GM19035 (cell line): ENCODE results near the gene POLR3K.
A peak's percentile ranks its signal among the peaks of the same experiment; 100 is the strongest.

Experiments
- ATAC-seq: cut with Tn5 transposase; IDR thresholded peaks from one replicate; pipeline ENCODE4 v1.9.1; 2021; ENCODE audit not compliant: unreplicated experiment

Gene POLR3K

DNA sequence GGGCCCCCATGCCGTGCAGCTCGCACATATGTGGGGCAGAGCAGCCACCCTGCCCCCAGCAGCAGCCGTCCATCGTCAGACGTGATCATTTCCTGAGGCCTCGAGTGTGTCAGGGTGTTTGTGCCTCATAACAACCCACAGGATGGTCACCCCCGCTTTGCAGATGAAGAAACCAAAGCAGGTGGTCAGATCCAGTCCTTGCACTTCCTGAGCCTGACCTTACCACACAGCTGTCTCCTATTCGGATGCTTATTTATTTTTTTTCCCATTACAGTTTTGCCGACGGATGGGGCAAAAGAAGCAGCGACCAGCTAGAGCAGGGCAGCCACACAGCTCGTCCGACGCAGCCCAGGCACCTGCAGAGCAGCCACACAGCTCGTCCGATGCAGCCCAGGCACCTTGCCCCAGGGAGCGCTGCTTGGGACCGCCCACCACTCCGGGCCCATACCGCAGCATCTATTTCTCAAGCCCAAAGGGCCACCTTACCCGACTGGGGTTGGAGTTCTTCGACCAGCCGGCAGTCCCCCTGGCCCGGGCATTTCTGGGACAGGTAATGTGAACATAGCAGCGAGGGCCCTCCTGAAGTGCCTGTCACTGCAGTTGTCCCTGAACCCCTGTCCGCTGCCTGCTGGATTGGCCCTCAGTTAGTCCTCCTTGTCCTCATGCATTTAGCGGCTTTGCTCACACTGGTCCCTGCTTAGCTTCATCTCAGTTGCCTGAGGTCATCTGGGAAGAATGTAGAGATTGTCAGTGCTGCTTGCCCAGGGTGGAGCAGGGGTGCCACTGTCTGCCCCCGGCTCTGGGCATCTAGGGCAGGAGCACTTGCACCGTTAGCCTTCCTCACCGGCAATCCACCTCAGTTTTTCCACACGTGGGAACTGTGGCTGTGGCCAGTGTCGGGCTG, 26.0 kb upstream of the POLR3K start:
- no peak for ATAC-seq

- peak; percentile 40 for ATAC-seq
Measured at GRCh38 chr16:78444-79150, 25.2 kb upstream of the POLR3K start.

DNA sequence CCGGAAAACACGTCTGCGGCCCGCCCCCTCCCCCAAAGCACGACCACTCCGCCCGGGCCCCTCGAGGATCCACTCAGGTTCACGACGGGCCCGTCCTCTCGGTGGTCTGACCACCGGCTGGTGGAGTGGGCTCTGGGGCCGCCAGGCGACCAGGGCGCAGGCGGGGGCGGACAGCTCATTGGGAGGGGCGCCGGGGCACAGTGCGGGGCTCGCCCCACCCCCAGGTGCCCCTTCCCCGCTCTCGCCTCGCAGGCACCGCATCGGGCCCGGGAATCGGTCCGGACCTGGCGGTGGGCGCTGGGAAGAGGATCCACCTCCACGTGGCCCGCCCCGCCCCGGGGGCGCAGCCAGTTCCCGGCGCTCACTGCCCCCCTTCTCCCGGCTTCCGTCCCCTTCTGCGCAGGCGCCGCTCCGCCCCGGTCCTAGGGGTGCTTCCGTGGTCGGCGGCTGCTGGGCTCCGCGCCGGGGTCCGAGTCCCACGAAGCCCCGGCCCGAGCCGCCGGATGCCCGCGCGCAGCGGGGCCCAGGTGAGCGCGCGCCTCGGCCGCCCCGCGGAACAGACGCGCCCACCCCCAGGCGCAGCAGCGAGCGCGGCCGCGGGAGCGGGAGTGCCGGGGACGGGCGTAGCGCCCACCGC, 24.5 kb upstream of the POLR3K start, which contains the start of gene MPG:
Gene MPG, plus strand, starts transcription at position 419 of the 637 bp plus-strand sequence. Its CDS starts 85 bp downstream, at position 504.
- ATAC-seq: peak; percentile 79

DNA sequence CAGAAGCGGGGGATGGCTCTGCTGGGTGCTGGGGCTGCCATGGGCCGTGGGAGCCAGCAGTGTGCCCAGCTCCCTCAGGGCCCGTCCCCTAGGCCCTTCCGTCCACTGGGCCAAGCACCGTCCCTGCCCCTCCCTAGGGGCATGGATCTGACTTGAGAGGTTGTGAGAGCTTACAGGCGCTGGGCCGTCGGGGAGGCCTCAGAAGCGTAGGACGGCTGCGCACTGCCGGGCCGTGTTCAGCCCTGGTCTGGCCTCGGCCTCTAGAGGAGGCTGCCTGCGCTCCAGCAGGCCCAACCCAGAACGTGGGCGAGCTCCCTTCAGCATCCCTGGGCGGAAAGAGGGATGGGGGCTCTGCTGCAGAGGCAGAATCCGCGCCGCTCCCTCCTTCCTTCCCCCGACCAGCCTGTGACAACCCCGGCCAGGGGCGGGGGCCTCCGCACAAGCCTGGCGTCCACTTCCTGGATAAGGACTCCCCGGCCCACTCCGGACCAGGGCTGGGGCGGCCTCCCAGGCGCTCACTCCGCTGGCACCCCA, 23.9 kb upstream of the POLR3K start:
- ATAC-seq: peak; percentile 31

DNA sequence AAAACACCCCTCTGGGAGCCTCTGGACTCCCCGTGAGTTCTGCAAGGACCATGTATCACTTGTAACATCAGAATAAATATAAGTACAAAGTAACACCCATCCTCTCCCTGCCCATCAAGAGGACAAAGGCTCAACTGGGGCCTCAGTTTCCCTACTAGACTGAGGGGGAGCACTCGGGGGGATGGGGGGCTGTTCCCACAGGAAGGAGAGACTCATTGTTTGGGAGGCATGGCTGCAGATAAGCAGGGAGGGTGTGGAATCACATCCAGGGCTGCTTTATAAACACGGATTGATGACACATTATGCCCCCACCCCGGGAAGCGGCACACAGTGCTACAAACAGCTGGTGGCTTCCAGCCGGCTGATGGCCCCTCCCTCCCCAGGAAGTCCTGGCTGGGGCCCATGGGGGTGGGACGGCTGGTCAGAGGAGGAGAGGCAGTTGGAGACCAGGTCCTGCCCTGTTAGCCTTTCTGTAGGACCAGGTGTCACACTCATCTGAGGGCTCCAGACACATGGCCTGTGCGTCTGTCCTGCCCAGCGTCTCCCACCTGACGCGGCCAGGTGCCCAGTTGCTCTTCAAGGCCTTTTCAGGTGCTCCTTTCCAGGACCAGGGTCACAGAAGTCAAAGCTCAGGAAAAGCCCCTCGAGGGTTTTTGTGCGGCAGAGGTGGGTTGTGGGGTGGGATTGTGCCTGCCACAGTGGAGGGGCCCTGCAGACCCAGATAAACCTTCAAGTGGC, 23.3 kb upstream of the POLR3K start:
- ATAC-seq: no peak

DNA sequence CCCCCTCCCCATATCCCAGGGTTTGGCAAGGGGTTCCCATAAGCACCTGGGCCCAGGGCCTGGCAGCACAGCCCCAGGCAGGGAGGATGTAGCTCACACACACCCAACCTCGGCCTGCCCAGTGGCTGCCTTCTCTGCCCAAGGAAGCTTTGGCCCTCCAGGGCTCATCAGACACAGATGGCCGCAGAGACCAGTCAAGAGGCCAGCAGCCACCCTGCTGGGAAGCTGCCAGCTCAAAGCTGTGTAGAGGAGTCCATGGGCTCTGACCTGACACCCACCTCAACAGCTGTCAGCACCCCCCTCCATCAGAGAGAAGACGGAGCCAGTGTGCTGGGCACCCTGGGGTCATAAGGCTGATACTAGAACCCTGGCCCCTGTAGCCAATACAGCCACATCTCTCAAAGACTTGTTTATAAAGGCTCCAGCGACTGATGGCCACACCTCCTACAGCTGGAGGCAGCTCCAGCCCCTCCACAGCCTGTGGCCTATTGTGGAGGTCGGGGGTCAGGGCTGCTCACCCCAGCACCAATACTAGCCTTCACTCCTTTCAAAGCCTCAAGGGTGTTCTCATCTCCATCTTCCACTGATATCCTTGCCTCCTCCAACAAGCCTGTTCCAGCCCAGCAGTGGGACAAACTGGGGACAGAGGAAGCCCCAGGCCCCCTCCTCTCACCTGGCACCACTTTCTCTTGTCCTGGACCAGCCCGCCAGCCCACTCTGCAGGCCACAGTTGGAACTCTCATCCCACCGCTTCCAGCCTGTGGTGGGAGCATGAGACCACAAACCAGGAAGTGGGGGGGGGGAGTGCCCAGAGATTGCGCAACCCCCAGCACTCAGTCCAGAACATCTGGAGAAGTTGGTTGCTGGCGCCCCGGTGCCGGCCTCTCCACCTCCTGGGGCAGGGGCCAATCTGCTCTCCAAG, 22.4 kb upstream of the POLR3K start:
- no peak for ATAC-seq

DNA sequence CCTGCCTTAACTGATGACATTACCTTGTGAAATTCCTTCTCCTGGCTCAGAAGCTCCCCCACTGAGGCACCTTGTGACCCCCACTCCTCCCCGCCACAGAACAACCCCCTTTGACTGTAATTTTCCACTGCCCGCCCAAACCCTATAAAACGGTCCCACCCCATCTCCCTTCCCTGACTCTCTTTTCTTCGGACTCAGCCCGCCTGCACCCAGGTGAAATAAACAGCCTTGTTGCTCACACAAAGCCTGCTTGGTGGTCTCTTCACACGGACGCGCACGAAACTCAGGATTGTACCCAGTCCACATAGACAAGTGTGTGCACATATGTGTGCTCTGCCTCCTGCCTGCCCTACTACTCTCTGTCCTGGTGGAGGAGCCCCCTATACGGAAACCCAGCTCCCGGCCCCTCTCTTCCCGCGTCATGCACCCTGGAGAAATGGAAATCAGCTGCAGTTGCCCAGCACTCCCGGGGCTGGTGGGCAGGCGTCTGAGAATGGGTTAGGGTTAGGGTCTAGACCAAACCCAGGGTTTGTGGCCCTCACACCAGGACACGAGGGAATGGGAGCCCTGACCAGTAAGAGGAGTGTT, 21.4 kb upstream of the POLR3K start:
- no peak for ATAC-seq

DNA sequence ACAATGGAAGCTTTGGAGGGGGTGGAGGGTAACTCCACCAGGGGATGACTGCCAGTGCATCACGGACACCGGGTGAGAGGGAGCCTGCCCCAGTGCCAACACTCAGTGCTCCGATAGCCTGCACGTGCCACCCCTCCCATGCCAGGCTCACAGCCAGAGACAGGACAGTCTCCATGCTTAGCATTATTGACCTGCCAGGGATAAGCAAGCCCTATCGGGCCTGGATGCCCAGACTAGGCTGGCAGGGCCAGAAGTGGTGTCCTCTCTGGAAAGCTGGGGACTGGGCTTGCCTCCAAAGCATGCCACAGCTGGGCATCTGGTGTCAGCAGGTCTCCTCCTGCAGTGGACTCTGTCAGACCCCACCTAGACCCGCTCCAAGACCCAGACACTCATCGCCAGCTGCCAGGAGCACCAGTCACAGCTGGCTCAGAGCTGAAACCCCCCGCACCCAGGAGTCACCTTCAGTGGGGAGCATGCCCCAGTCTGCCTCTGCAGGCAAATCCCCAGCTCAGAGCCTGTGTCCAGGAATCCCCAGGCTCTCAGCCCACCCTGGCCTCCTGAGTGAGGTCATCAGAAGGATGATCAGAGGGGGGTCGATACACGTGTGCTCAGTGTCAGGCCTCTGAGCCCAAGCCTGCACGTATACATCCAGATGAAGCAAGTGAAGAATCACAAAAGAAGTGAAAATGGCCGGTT, 20.8 kb upstream of the POLR3K start:
- ATAC-seq: no peak

DNA sequence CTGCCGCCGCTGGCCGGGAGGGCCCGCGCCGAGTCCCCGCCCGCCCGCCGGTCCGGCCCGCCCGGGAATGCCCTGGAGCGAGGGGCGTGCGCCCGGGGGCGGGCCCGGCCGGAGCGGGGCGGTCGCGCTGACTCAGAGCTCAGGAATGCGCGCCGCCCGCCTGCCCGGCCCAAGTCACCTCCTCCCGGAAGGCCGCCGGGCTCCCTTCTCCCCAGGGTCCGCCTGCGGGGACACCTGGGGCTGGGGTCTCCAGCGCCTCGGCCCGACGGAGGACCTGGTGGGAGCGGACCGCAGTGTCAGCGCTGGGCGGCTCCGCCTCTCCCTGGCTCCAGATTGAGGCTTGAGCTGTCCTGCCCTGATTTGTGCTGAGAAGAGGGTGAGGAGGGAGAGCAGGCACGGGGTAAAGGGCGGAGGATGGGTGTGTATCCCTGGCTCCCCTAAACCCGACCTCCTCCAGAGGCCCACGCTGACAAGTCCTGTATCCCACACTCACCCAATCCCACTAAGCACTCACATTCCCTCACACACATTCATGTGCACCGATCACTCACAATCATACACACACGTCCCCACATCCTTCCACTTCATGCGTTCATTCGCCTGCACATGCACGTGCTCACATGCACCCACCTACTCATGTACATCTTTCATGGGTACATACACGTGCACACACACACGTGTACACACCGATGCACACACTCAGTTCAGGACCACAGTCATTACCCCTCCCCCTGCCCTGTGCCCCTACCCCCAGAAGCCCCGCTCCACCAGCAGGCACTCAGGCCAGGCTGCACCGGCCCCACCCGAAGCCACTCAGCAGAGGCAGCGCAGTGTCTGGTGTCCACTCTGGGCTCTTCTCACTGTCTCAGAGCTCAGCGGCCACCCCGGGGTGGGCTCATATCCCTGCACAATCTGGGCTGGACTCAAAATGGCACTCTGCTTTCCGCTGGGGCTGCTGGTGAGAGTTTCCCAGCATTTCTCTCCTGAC, 19.4 kb upstream of the POLR3K start, which contains the start of gene RHBDF1:
Gene RHBDF1, minus strand, starts transcription at position 71 of the 988 bp plus-strand sequence. CDS start 7,616 bp downstream, outside the sequence.
- ATAC-seq: no peak

DNA sequence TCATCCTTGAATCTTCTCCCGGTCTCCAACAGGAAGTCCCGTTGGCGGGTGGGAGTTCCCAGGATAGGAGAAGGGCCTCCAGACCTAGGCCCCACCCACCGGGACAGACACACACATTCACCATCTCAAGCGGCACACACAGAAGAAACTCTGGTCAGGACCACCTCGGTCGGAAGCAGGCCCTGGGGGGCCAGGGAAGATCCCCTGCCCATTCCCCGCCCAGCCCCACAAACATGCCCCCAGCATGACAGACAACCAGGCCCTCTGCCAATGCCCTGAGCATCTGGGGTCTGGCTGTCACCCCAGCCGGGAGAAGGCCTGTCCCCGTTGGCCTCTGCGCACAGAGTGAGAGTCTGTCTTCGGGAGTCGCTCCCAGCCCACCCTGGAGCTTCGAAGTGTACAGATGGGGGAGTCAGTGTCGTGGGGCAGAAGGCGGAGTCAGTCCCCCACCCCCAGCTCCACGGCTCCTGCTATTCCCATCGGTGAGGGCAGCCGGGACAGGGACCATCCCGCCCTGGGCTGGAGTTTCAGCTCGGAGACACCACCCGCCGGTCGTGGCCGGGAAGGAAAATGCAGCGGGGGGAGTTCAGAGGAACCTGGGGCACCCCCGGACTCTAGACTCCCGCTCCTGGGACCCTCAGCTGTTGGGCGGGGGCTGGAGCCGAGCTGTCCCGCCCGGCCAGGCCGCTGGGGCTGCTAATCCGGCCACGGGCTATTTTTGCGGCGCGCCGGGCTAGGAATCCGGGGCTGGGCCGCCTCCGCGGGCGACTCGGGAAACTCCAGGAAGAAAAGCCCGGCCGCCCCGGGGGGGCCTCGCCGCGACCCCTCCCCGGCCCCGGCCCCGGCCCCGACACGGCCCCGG, 18.4 kb upstream of the POLR3K start:
- no peak for ATAC-seq

- ATAC-seq: no peak
Measured at GRCh38 chr16:71210-71539, 17.8 kb upstream of the POLR3K start.

- no peak for ATAC-seq
Measured at GRCh38 chr16:69181-69580, 15.8 kb upstream of the POLR3K start.

GRCh38 chr16:67884-68789, 14.7 kb upstream of the POLR3K start:
- no peak for ATAC-seq

DNA sequence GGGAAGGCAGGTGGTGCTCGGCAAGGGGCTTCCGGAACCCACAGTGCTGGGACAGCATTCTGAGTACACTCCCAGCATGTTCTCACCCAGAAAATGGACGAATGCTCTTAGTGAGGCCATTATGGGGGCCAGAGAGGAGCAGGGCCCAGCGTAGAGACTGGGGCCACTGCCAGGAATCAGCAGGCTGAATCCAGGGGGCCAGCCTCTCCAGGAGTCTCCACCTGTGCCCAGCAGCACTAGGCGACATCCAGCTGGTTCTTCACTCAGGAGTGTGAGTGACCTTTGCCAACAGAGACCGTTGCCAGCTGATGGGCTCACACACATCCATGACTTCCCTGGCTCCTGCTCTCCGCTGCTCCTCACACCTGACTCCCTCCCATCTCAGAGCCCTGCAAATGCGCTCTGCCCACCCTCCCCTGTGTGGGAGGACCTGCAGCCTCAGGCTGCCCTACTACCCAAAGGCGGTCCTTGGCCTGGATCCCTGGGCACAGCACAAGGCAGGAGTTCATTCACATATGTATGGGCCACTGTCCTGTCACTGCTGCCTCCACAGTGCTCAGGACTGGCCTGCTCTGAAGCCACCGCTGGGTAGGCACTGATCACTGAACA, 13.9 kb upstream of the POLR3K start:
- ATAC-seq: no peak
